Activated gamma-delta T cell treated with Interleukin-2 at 50 U/mL for 16 hours (primary cell): ENCODE data around the gene CAMSAP2.

Source experiments
- DNase-seq: peaks from one replicate; pipeline ENCODE4 v3.0.0-alpha.2; 2020

Gene CAMSAP2

DNA sequence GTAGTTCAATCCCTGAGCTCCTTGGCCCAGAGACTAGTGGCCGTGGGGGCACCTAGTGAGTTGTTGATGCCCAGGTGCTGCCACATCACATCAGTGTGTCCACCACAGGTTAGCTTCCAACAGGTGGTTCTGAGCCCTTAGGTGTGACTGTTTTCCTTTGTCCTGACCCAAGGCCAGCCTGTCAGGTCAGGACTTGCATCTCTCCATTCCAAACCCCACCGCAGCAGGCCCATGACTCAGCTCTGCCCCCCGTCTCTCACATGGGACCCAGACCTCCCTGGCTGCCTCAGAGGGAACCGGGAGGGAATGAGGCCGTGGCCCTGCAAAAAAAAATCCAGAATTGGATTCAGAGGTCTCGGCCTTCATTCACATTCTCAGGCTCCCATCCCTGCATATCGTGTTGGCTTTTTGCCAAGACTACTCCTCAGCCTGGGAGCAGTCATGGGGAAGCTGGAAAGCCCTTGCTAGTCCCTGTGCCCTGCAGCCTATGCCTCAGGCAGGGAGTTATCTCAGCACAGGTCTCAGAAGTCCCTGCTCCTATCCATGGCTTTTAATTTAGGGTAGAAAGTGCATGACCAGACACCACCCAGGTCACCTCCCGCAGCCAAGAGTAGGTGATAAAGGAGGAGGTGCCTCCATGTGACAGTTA lies 163.2 kb downstream of the CAMSAP2 start:
- DNase-seq: no peak

DNA sequence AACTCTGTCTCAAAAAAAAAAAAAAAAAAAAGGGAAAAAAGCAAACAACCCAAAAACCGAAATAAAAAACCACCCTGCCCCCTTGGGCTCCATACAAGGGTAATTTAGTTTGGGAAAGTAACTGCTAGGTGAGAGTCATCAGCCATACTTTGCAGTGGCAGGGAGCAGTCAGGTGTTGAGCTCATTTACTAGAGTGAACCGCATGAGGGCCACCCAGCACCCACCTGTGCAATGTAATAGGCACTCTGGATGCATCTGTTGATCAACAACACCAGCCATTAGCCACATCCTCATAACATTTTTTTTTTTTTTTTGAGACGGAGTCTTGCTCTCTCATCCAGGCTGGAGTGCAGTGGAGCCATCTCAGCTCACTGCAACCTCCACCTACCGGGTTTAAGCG lies 165.1 kb downstream of the CAMSAP2 start:
- DNase-seq: no peak

DNA sequence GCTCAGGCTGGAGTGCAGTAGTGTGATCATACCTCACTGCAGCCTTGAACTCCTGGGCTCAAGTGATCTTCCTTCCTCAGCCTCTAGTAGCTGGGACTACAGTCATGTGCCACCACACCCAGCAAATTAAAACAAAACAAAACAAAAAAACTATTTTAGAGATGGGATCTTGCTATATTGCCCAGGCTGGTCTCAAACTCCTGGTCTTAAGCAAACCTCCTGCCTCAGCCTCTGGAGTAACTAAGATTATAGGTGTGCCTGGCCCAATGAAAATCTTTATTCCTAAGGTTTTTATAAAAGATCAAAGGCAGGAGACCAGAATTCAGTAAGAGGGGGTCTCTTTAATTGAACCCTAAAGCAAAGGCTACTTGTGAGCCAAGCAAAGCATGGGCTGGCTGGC lies 166.1 kb downstream of the CAMSAP2 start:
- DNase-seq: no peak

DNA sequence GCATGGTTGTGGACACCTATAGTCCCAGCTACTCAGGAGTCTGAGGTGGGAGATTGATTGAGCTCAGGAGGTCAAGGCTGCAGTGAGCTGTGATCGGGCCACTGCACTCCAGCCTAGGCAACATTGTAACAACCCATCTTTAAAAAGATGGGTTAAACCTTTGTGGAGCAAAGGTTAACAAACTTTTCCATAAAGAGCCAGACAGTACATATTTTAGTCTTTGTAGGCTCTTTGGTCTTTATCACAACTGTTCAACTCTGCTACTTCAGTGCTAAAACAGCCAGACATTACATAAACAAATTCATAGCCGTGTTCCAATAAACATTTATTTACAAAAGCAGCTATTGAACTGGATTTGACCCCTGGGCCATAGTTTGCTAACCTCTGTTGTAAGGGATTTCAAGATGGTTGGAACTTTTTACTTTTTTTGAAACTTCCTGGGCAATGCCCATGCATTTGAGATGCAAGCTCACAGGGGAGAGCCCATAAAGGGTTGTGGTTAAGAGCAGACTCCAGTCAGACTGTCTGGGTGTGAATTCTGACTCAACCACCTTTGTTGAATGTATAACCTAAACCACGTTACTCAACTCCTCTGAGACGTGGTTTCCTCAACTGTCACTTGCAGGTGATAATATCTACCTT lies 166.8 kb downstream of the CAMSAP2 start:
- peak; percentile 46 for DNase-seq

DNA sequence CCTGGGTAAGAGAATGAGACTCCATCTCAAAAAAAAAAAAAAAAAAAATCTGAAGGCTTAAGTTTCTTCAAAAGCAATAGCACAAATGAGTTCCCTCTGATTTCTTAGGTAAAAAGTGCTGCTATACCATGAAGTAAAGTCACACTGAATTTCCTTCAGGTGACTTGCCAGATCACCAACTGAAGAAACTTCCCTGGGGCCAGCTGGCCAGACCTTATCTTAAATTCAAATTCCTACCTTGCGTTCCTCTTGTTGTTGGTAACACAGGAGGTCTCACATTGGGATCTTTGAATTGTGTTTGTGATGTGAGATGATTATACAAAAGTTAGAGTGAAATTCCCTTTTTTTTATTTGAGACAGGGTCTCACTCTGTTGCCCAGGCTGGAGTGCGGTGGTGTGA lies 167.8 kb downstream of the CAMSAP2 start:
- no peak for DNase-seq

DNA sequence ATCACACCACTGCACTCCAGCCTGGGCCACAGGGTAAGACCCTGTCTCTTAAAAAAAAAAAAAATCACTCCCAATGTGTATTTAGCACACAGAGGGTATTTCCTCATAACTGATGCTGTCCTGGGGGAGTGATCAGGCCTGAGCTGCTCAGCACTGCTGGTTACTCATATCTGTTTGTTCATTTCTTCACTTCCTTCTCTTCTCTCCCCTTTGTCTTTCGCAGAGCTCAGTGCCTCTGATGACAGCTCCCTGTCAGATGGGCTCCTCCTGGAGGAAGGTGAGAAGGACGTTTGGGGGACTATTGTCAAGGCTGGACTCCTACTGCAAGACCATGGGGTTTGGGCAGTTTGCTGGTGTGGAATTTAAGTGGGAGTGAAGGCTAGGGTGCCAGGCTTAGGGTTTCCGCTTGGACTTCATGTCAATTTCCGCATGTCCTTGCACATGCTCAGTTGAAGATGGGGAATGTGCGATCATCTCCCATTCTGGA lies 169.0 kb downstream of the CAMSAP2 start:
- no peak for DNase-seq

DNA sequence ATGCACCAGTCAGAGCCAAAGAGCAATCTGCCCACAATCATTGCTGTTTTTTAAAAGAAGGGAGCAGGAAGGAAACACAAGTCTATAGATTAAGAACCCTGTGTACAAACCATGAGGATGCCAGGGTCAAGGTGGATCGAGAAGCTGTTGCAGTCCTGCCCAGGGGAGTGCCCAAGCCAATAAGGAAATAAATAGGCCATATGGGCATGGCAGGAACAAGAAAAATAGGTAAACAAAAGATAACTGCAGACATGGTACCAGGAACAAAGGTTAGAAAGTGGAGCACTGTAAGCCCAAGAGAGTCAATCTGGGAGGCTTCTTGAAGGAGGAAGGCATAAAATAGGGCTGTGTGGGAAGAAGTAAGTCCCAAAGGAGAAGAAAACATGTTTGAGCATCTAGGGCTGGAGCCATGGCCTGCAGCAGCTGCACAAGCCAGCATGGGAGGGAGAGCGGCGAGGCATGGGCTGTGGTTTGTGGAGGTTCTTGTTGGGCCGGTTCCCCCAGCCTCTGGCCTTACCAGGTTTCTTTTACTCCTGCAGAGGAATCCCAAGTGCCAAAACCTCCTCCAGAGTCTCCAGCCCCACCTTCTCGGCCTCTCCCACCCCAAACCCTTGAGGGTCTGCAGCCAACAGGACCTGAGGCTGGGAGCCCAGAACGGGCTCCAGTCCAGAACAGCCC lies 169.6 kb downstream of the CAMSAP2 start:
- no peak for DNase-seq

DNA sequence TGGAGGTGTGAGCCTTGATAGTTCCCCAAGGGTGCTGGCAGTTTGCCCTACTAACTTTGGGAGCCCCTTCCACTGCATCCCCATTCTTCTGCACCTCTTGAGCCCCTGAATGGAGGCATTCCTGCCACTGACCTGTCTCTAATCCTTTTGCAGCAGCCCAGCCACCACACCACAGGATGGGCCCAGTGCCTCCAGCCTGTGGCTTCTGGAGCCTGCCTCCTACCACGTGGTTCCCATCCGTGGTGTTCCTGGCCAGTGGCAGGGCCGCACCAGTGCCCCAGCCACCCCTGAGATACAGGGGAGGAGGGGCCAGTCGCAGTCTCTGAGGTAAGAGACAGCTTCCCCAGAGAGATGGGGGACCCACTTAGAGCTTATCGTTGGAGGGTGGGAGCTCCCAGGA lies 170.4 kb downstream of the CAMSAP2 start:
- no peak for DNase-seq

DNA sequence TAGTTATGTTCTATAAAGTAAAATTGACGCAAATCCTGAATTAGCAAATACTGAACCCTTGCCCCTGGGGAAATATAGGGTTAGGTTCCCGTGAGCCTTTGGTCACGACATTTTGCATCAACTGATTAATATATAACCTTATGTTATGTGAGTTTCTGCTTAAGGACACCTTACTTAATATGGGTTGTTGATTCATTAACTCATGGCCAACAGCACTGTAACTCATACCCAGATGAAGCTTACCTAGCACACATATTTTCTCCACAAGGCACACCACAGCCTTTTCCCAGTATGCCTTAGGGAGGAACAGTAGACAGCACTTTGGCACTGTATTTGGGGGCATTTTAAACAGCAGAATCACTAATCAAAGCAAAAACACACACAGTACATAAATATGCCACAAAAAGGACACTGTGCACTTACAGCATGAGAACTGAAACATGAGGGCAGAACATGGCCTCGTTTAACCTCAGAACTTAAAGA lies 171.1 kb downstream of the CAMSAP2 start:
- DNase-seq: no peak
